ENCODE measurements around the gene ITFG1. TPM values are rescaled to one million over a fixed set of nuclear protein-coding genes. Genes with fewer than 3 reads are reported as not detected.
"Not testable (repeated sequence)": the region's sequence is repeated elsewhere in the genome, so short reads cannot be mapped to it uniquely, and the experiment has no call there.

ITFG1 gene
- total RNA-seq, 1 donor from 2014 or later = 50.0 TPM

DNA sequence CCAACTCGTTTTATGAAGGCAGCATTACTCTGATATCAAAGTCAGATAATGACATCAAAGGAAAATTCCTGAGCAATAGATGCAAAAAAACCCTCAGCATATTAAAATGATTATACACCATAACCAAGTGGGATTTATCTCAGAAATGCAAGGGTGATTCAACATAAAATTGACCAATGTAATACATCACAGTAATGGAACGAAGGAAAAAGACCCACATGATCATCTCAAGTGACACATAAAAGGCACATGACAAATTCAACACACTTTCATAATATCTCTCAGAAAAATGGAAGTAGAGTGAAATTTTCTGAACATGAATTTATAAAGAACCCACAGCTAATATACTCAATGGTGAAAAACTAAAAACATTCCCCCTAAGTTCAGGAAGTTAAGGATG lies 118.8 kb downstream of the ITFG1 start:
- Histone ChIP-seq H3K9me3 (peaks cover 16% of the 10 kb centered on the region), H3K27me3 (ENCODE audit: low read depth) (no peaks in the 10 kb centered on the region), H3K36me3 (no peaks in the 10 kb centered on the region), H3K4me1 (no peaks in the 10 kb centered on the region), H3K4me3 (no peak overlapping the region), H3K27ac (no peak overlapping the region)
- TF ChIP-seq, protein P1, sequence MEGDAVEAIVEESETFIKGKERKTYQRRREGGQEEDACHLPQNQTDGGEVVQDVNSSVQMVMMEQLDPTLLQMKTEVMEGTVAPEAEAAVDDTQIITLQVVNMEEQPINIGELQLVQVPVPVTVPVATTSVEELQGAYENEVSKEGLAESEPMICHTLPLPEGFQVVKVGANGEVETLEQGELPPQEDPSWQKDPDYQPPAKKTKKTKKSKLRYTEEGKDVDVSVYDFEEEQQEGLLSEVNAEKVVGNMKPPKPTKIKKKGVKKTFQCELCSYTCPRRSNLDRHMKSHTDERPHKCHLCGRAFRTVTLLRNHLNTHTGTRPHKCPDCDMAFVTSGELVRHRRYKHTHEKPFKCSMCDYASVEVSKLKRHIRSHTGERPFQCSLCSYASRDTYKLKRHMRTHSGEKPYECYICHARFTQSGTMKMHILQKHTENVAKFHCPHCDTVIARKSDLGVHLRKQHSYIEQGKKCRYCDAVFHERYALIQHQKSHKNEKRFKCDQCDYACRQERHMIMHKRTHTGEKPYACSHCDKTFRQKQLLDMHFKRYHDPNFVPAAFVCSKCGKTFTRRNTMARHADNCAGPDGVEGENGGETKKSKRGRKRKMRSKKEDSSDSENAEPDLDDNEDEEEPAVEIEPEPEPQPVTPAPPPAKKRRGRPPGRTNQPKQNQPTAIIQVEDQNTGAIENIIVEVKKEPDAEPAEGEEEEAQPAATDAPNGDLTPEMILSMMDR (IDR thresholded peaks at IDR 0.05) = no peak
- no peak for ATAC-seq
- DNase-seq = no peak
- intact Hi-C loops (cut with DNase I) = no loop called here

DNA sequence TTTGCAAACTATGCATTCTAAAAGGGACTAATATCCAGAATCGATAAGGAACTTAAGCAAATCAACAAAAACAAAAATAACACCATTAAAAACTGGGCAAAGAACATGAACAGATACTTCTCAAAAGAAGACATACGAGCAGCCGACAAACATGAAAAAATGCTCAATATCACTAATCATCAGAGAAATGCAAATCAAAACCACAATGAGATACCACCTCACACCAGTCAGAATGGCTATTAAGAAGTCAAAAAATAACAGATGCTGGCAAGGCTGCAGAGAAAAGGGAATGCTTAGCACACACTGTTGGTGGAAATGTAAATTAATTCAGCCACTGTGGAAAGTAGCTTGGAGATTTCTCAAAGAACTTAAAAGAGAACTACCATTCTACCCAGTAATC lies 130.3 kb downstream of the ITFG1 start:
- H3K9me3 ChIP-seq; intact Hi-C loops (cut with DNase I); H3K36me3 ChIP-seq; H3K4me1 ChIP-seq; ATAC-seq; DNase-seq; H3K27ac ChIP-seq; H3K27me3 ChIP-seq (ENCODE audit: low read depth); H3K4me3 ChIP-seq: not testable (repeated sequence)

DNA sequence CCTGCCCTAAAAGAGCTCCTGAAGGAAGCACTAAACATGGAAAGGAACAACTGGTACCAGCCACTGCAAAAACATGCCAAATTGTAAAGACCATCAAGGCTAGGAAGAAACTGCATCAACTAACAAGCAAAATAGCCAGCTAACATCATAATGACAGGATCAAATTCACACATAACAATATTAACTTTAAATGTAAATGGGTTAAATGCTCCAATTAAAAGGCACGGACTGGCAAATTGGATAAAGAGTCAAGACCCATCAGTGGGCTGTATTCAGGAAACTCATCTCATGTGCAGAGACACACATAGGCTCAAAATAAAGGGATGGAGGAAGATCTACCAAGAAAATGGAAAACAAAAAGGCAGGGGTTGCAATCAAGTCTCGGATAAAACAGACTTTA lies 136.6 kb downstream of the ITFG1 start:
- H3K36me3 ChIP-seq; H3K9me3 ChIP-seq; H3K4me1 ChIP-seq; H3K4me3 ChIP-seq; DNase-seq; H3K27ac ChIP-seq; H3K27me3 ChIP-seq (ENCODE audit: low read depth); intact Hi-C loops (cut with DNase I); ATAC-seq: not testable (repeated sequence)

DNA sequence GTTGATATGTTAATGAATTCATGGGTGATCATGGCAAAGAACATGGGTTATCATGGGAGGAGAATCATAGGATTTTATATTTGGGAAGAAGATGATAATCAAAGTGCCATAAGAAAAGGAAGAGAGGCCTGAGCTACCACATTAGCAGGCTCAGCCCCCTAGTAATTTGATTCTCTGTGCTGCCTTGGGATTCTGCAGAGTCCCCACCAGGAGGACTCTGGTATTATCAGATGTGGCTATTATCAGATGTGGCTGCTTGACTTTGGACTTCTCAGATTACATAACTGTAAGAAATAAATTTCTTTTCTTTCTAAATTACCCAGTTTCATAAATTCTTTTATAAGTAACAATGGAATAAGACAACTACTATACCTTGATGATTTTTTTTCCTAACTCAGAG lies 137.6 kb downstream of the ITFG1 start:
- Histone ChIP-seq H3K27me3 (ENCODE audit: low read depth) (no peaks in the 10 kb centered on the region), H3K4me3 (no peak overlapping the region), H3K9me3 (peaks cover 3% of the 10 kb centered on the region), H3K4me1 (no peaks in the 10 kb centered on the region), H3K27ac (no peak overlapping the region), H3K36me3 (no peaks in the 10 kb centered on the region)
- ATAC-seq (no peak), DNase-seq (no peak)
- intact Hi-C loops (cut with DNase I) = no loop called here
- TF ChIP-seq, protein P1 (IDR thresholded peaks at IDR 0.05) = no peak

DNA sequence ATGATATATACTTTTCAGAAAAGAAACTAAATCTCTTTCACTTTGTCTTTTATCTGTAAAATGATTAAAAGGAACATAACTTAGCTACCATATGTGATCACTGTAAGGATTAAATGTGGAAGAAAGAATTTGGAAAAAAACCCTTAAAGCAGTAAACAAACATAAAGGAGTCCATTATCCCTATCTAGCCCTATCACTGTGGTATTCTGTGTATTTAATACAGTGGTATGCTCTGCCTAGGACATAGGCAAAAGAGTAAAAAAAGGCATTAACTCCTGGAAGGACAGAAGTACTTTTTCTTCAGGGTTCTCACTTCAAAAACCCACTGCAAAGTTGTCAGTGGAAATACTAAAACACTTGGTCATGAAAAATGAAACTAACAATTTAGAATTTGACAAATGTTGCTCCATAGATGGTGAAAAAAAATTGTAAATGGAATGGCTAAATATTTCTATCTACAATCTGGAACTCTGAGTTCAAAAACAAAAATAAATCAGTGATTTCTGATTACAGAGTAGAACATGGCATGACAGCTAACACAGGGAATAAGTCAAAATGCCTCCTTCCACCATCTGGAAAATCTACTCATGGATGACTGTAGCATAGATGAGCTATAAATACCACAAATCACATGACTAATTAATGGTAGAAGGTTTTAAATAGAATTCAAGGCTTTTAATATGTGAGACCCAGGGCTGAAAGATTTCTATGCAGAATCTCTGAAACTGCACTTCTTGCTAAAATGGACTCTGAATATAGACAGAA lies 140.1 kb downstream of the ITFG1 start:
- peaks cover 3% of the 10 kb centered on the region for H3K9me3 ChIP-seq
- ATAC-seq (no peak), DNase-seq (no peak)
- intact Hi-C loops (cut with DNase I) = no loop called here
- TF ChIP-seq, protein P1 (IDR thresholded peaks at IDR 0.05) = no peak
- no peaks in the 10 kb centered on the region for H3K36me3 ChIP-seq
- H3K27me3 ChIP-seq (ENCODE audit: low read depth) = no peaks in the 10 kb centered on the region
- no peaks in the 10 kb centered on the region for H3K4me1 ChIP-seq
- no peak overlapping the region for H3K27ac ChIP-seq
- H3K4me3 ChIP-seq = no peak overlapping the region

DNA sequence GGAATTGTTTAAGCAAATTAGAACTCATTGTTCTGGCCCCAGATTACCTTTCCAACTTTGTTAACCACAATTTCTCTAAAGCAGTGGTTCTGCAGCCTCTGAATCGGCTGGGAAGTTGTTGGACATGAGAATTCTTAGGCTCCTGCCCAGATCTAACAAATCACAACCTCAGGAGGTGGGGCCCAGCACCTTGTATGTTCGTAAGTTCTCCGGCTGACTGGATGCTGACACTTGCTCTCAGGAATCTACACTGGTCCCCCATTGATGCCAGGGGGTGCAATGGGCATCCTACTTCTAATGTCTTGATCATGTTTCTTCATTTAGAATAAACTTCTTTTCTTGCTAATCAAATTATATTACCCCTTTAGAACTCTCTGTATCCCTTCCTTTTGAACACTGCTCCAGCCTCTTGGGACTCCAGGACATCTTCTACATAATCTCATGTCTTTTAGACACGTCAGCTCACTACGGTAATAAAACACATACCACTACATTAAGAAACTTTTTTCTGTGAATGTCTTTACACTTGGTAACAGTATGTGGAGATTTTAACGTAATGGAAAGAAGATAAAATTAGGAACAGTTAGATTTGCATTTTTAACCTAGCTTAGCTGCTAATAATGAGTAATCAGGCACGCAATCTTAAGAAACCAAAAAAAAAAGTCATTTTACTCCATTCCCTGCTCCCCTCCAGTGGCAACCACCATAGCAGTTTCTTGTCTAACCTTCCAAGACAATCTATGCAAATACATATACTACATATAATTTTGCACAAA lies 143.2 kb downstream of the ITFG1 start:
- no peaks in the 10 kb centered on the region for H3K36me3 ChIP-seq
- TF ChIP-seq, protein P1 (IDR thresholded peaks at IDR 0.05) = no peak
- H3K4me3 ChIP-seq = no peak overlapping the region
- H3K27me3 ChIP-seq (ENCODE audit: low read depth) = no peaks in the 10 kb centered on the region
- no peak overlapping the region for H3K27ac ChIP-seq
- no peak for ATAC-seq
- no peak for DNase-seq
- intact Hi-C loops (cut with DNase I) = no loop called here
- no peaks in the 10 kb centered on the region for H3K4me1 ChIP-seq
- H3K9me3 ChIP-seq = no peaks in the 10 kb centered on the region

Measured in lower lobe of right lung (tissue), 2 donors.